ENCODE data around the gene PM20D1.
"Not testable (repeated sequence)": the region's sequence is repeated elsewhere in the genome, so short reads cannot be mapped to it uniquely, and the experiment has no call there.

The PM20D1 gene

GRCh38 chr1:205858141-205858961, 8.4 kb upstream of the PM20D1 start:
- in situ Hi-C loops (cut with HindIII; ENCODE audit: low pct_ligation_motif_present, low sequenced_read_pairs): no loop called here
- no peak overlapping the region for H3K27ac ChIP-seq
- TF ChIP-seq CTCF (IDR thresholded peaks at IDR 0.05; ENCODE audit: low read depth, low read length, missing control alignments): no peak

GRCh38 chr1:205857501-205857900, 7.6 kb upstream of the PM20D1 start:
- in situ Hi-C loops (cut with HindIII; ENCODE audit: low pct_ligation_motif_present, low sequenced_read_pairs); DNase-seq; H3K4me3 ChIP-seq (ENCODE audit: low read depth, low read length); H3K36me3 ChIP-seq (replicated peaks); H3K27ac ChIP-seq; H3K27me3 ChIP-seq (replicated peaks): not testable (repeated sequence)

More at GRCh38 chr1:205858141-205858961, 8.4 kb upstream of the PM20D1 start:
- H3K27me3 ChIP-seq (replicated peaks): peaks cover 6% of the 10 kb centered on the region
- H3K4me3 ChIP-seq (ENCODE audit: low read depth, low read length): no peak overlapping the region
- no peaks in the 10 kb centered on the region for H3K36me3 ChIP-seq (replicated peaks)
- DNase-seq: no peak

DNA sequence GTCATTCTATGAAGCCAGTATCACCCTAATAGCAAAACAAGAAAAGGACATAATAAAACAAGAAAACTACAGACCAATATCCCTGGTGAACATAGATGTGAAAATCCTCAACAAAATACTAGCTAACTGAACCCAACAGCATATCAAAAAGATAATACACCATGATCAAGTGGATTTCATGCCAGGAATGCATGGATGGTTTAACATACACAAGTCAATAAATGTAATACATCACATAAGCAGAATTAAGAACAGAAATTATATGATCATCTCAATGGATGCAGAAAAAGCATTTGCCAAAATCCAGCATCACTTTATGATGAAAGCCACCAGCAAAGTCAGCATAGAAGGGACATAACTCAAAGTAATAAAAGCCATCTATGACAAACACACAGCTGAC, 6.5 kb upstream of the PM20D1 start:
- DNase-seq: no peak
- TF ChIP-seq CTCF (IDR thresholded peaks at IDR 0.05; ENCODE audit: low read depth, low read length, missing control alignments): no peak
- Histone ChIP-seq H3K27ac (no peak overlapping the region), H3K36me3 (replicated peaks) (no peaks in the 10 kb centered on the region), H3K4me3 (ENCODE audit: low read depth, low read length) (no peak overlapping the region), H3K27me3 (replicated peaks) (no peaks in the 10 kb centered on the region)
- in situ Hi-C loops (cut with HindIII; ENCODE audit: low pct_ligation_motif_present, low sequenced_read_pairs): no loop called here

DNA sequence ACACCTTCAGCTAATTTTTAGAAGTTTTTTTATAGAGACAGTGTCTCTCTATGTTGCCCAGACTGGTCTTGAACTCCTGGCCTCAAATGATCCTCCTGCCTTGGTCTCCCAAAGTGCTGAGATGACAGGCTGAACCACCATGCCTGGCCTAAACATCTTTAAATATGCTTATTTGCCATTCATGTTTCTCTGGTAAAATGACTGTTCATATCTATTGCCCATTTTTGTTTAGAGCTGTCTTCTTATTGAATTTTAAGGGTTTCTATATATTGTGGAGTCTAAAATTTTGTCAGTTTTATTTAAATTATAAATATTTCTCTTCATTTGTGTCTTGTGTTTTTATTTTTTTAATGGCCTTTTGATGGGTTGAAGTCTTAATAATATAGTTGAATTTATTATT, 3.0 kb upstream of the PM20D1 start:
- H3K27ac ChIP-seq: no peak overlapping the region
- no peaks in the 10 kb centered on the region for H3K27me3 ChIP-seq (replicated peaks)
- H3K4me3 ChIP-seq (ENCODE audit: low read depth, low read length): no peak overlapping the region
- no peaks in the 10 kb centered on the region for H3K36me3 ChIP-seq (replicated peaks)
- no peak for DNase-seq
- in situ Hi-C loops (cut with HindIII; ENCODE audit: low pct_ligation_motif_present, low sequenced_read_pairs): no loop called here
- TF ChIP-seq CTCF (IDR thresholded peaks at IDR 0.05; ENCODE audit: low read depth, low read length, missing control alignments): no peak

GRCh38 chr1:205851993-205852392, 2.1 kb upstream of the PM20D1 start:
- no peaks in the 10 kb centered on the region for H3K36me3 ChIP-seq (replicated peaks)
- no peak for DNase-seq
- in situ Hi-C loops (cut with HindIII; ENCODE audit: low pct_ligation_motif_present, low sequenced_read_pairs): no loop called here
- H3K27me3 ChIP-seq (replicated peaks): no peaks in the 10 kb centered on the region
- H3K4me3 ChIP-seq (ENCODE audit: low read depth, low read length): no peak overlapping the region
- no peak overlapping the region for H3K27ac ChIP-seq
- no peak for TF ChIP-seq CTCF (IDR thresholded peaks at IDR 0.05; ENCODE audit: low read depth, low read length, missing control alignments)

GRCh38 chr1:205843036-205843859, 6.7 kb downstream of the PM20D1 start:
- DNase-seq: no peak
- H3K4me3 ChIP-seq (ENCODE audit: low read depth, low read length): no peak overlapping the region
- no peak overlapping the region for H3K27ac ChIP-seq
- in situ Hi-C loops (cut with HindIII; ENCODE audit: low pct_ligation_motif_present, low sequenced_read_pairs): no loop called here
- no peaks in the 10 kb centered on the region for H3K36me3 ChIP-seq (replicated peaks)
- no peak for TF ChIP-seq CTCF (IDR thresholded peaks at IDR 0.05; ENCODE audit: low read depth, low read length, missing control alignments)
- H3K27me3 ChIP-seq (replicated peaks): no peaks in the 10 kb centered on the region
